Choroid plexus epithelial cell (primary cell): ENCODE measurements around the gene LRRC49.
"Not testable (repeated sequence)": the region's sequence is repeated elsewhere in the genome, so short reads cannot be mapped to it uniquely, and the experiment has no call there.

Experiments
- DNase-seq: peaks from one replicate; pipeline ENCODE4 v3.0.0-alpha.2; 2010; ENCODE audit warnings: low read depth
- H3K4me3 ChIP-seq: 2 replicates; pipeline ENCODE4 v1.5.1; 2011; ENCODE audit warnings: low read depth, mild to moderate bottlenecking, control low read depth, low read length, moderate library complexity
- TF ChIP-seq, protein P1 (sequence below): conservative IDR thresholded peaks from 2 replicates; pipeline ENCODE4 v1.5.1; 2011; ENCODE audit warnings: low read depth, mild to moderate bottlenecking, control low read depth, inconsistent platforms, low read length, moderate library complexity

The LRRC49 gene

DNA sequence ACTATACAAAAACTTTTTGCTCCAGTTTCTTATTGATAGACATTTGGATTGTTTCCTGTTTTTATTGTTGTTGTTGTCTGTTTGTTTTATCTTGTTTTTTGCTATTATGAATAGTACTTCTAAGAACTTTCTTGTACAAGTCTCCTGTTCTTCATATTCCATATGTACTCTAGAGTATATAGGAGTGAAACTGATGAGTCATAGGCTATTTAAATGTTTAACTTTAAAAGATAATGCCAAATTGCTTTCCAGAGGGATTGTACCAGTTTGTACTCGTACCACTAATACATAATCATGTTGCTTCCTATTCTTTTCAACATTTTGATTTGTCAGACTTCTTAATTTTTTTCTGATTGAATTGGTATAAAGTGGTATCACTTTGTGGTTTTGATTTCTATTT, 19.6 kb downstream of the LRRC49 start:
- H3K4me3 ChIP-seq, result no peak overlapping the region
- TF ChIP-seq, protein P1, sequence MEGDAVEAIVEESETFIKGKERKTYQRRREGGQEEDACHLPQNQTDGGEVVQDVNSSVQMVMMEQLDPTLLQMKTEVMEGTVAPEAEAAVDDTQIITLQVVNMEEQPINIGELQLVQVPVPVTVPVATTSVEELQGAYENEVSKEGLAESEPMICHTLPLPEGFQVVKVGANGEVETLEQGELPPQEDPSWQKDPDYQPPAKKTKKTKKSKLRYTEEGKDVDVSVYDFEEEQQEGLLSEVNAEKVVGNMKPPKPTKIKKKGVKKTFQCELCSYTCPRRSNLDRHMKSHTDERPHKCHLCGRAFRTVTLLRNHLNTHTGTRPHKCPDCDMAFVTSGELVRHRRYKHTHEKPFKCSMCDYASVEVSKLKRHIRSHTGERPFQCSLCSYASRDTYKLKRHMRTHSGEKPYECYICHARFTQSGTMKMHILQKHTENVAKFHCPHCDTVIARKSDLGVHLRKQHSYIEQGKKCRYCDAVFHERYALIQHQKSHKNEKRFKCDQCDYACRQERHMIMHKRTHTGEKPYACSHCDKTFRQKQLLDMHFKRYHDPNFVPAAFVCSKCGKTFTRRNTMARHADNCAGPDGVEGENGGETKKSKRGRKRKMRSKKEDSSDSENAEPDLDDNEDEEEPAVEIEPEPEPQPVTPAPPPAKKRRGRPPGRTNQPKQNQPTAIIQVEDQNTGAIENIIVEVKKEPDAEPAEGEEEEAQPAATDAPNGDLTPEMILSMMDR, result no peak
- DNase-seq, result no peak

DNA sequence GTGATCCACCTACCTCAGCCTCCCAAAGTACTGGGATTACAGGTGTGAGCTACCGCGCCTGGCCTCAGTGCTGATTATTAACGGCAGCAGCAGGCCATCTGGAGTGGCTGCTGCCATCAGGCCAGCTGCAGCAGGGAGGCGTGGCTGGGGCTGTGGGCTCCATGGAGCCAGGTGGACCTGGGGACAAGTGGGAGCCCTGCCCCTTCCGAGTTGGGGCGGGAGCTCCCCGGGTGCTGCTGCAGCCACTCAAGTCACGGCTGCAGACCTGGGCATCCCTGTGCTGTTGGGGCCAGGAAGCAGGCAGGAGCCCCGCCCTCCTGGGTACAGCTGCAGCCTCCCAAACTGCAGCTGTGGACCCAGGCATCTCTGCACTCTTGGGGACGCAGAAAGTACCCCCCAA, 23.9 kb downstream of the LRRC49 start:
- H3K4me3 ChIP-seq, result no peak overlapping the region
- TF ChIP-seq, protein P1, result no peak
- no peak for DNase-seq

DNA sequence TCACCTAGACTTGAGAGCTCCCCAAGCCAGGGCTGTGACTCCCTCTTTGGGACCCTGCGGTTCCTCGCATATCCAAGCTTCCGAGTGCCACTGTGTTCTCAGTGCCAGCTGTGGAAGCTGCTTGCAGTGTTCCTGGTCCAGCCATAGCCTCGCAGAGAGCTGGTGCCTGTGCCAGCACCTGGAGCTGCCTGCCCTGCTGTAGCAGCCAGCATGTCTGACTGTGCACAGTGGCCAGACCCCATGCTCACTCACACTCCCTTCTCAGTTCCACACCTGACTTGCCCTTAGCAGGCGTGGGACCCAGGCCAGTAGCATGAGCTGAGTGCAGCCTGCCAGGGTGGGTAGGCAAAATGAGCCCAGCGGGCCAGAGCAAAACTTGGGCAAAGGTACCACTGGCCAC, 25.3 kb downstream of the LRRC49 start:
- DNase-seq, result no peak
- no peak overlapping the region for H3K4me3 ChIP-seq
- TF ChIP-seq, protein P1, result no peak

GRCh38 chr15:70920981-70921696, 28.5 kb downstream of the LRRC49 start:
- peak; percentile 6 for DNase-seq
- TF ChIP-seq, protein P1, result no peak
- no peak overlapping the region for H3K4me3 ChIP-seq

DNA sequence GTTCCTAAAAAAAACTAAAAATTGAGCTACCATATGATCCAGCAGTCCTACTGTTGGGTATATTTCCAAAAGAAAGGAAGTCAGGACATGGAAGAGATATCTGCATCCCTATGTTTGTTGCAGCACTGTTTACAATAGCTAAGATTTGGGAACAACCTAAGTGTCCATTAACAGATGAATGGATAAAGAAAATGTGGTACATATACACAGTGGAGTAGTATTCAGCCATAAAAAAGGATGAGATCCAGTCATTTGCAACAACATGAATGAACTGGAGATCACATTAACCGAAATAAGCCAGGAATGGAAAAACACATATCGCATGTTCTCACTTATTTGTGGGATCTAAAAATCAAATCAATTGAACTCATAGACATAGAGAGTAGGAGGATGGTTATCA, 29.5 kb downstream of the LRRC49 start:
- TF ChIP-seq, protein P1, result no peak
- no peak overlapping the region for H3K4me3 ChIP-seq
- no peak for DNase-seq

GRCh38 chr15:70923311-70924080, 30.9 kb downstream of the LRRC49 start:
- no peak overlapping the region for H3K4me3 ChIP-seq
- TF ChIP-seq, protein P1, result no peak
- peak; percentile 36 for DNase-seq

GRCh38 chr15:70926914-70927313, 34.3 kb downstream of the LRRC49 start:
- not testable (repeated sequence) for H3K4me3 ChIP-seq, DNase-seq
